GM19193 (cell line): ENCODE results near the gene IMPDH1.

Source experiments
- POLR2A ChIP-seq: IDR thresholded peaks from 4 replicates; pipeline ENCODE4 v1.6.1; 2011; ENCODE audit not compliant: insufficient read depth, insufficient read length; ENCODE audit errors: extremely low read depth

Gene IMPDH1

GRCh38 chr7:128389085-128389617 is 20.6 kb downstream of the IMPDH1 start:
- TF ChIP-seq POLR2A, result no peak

- no peak for TF ChIP-seq POLR2A
Observed at GRCh38 chr7:128388145-128388485, 21.7 kb downstream of the IMPDH1 start.

- TF ChIP-seq POLR2A, result no peak
Observed at GRCh38 chr7:128387216-128388144, 22.3 kb downstream of the IMPDH1 start.

- no peak for TF ChIP-seq POLR2A
Observed at GRCh38 chr7:128385988-128386925, 23.5 kb downstream of the IMPDH1 start.

- no peak for TF ChIP-seq POLR2A
Observed at GRCh38 chr7:128384726-128385125, 25.1 kb downstream of the IMPDH1 start.

GRCh38 chr7:128383776-128384175 is 26.0 kb downstream of the IMPDH1 start:
- no peak for TF ChIP-seq POLR2A

GRCh38 chr7:128381161-128381821 is 28.5 kb downstream of the IMPDH1 start:
- no peak for TF ChIP-seq POLR2A

- TF ChIP-seq POLR2A, result no peak
Observed at GRCh38 chr7:128380483-128381106, 29.2 kb downstream of the IMPDH1 start.

- no peak for TF ChIP-seq POLR2A
Observed at GRCh38 chr7:128379900-128380479, 29.8 kb downstream of the IMPDH1 start.

GRCh38 chr7:128378637-128379036 is 31.1 kb downstream of the IMPDH1 start:
- TF ChIP-seq POLR2A, result no peak

GRCh38 chr7:128376077-128376476 is 33.7 kb downstream of the IMPDH1 start:
- no peak for TF ChIP-seq POLR2A

GRCh38 chr7:128374041-128374440 is 35.7 kb downstream of the IMPDH1 start:
- no peak for TF ChIP-seq POLR2A

- TF ChIP-seq POLR2A, result no peak
Observed at GRCh38 chr7:128373606-128374005, 36.2 kb downstream of the IMPDH1 start.

- no peak for TF ChIP-seq POLR2A
Observed at GRCh38 chr7:128370491-128370890, 39.3 kb downstream of the IMPDH1 start.
